H1 (cell line): ENCODE results near the gene CST11. TPM values are rescaled to one million over a fixed set of nuclear protein-coding genes. Genes with fewer than 3 reads are reported as not detected.
A peak's percentile ranks its signal among the peaks of the same experiment; 100 is the strongest.

ENCODE experiments used
- CTCF ChIA-PET: fragments of 300-600 bp; sonication (Branson Sonifier 250); formaldehyde crosslinking; loops from one replicate; lab custom pipeline; 2021; ENCODE audit not compliant: partially characterized antibody; lab: Charles Lee
- POLR2A ChIA-PET: fragments of 300-600 bp; sonication (Branson Sonifier 250); formaldehyde crosslinking; loops from one replicate; lab custom pipeline; 2021; ENCODE audit warnings: inconsistent platforms; ENCODE audit not compliant: partially characterized antibody; lab: Charles Lee
- DNase-seq, 2 experiments: peaks; one replicate each; pipeline versions ENCODE4 v3.0.0 to v3.0.0-alpha.2; 2010 to 2022; ENCODE audit warnings: low spot score in 2 of 2, low read depth in 1 of 2, mixed read lengths in 1 of 2
- FAIRE-seq: peaks from 2 replicates; lab custom pipeline; 2011; peaks lifted over from hg19 to GRCh38; lab: Jason Lieb, UNC
- H2AFZ ChIP-seq: 2 replicates; pipeline ENCODE4 v1.8.1; 2012; ENCODE audit warnings: low read length, inconsistent platforms
- H2AK5ac ChIP-seq: 2 replicates; pipeline ENCODE4 v1.6.1; 2013; ENCODE audit warnings: low read depth, low read length
- H2BK120ac ChIP-seq: replicated peaks from 2 replicates; pipeline ENCODE3; 2013; ENCODE audit warnings: low read depth, low read length, inconsistent platforms
- H2BK12ac ChIP-seq: 2 replicates; pipeline ENCODE4 v1.6.1; 2013; ENCODE audit warnings: low read depth, low read length
- H2BK15ac ChIP-seq: 2 replicates; pipeline ENCODE4 v1.6.1; 2013; ENCODE audit warnings: low read length
- H2BK20ac ChIP-seq: 2 replicates; pipeline ENCODE4 v1.6.1; 2013; ENCODE audit warnings: low read length
- H2BK5ac ChIP-seq: 2 replicates; pipeline ENCODE4 v1.6.1; 2013; ENCODE audit warnings: low read depth, low read length
- H3K14ac ChIP-seq: 2 replicates; pipeline ENCODE4 v1.6.1; 2013; ENCODE audit warnings: inconsistent platforms; ENCODE audit not compliant: insufficient read length
- H3K18ac ChIP-seq: 2 replicates; pipeline ENCODE4 v1.6.1; 2013; ENCODE audit warnings: low read length; ENCODE audit errors: extremely low read depth
- H3K23ac ChIP-seq: 2 replicates; pipeline ENCODE4 v1.6.1; 2013; ENCODE audit warnings: inconsistent platforms; ENCODE audit not compliant: insufficient read length
- H3K23me2 ChIP-seq: 2 replicates; pipeline ENCODE4 v1.6.1; 2013; ENCODE audit warnings: low read depth, low read length
- H3K27ac ChIP-seq: 2 replicates; pipeline ENCODE4 v1.6.1; 2011; ENCODE audit warnings: low read depth, low read length, inconsistent platforms
- H3K27me3 ChIP-seq, 4 experiments: replicated peaks in 1 of 4; 1 replicate in 1 of 4; 2 replicates in 3 of 4; pipeline versions ENCODE4 v1.6.1 to v1.8.1; 2011 to 2013; ENCODE audit warnings: low read length in 3 of 4, mild to moderate bottlenecking in 3 of 4, inconsistent platforms in 2 of 4, mixed read lengths in 2 of 4, moderate library complexity in 1 of 4; ENCODE audit not compliant: control insufficient read depth in 3 of 4, insufficient read depth in 3 of 4; ENCODE audit errors: extremely low read depth in 1 of 4
- H3K36me3 ChIP-seq, 4 experiments: 2 replicates each; pipeline versions ENCODE4 v1.6.1 to v1.8.1; 2011 to 2013; ENCODE audit warnings: mild to moderate bottlenecking in 4 of 4, low read length in 3 of 4, moderate library complexity in 2 of 4, control low read depth in 1 of 4, inconsistent platforms in 1 of 4; ENCODE audit not compliant: insufficient read depth in 4 of 4, control insufficient read depth in 2 of 4
- H3K4ac ChIP-seq: replicated peaks from 2 replicates; pipeline ENCODE3; 2013; ENCODE audit warnings: low read length, low read depth, mixed read lengths, inconsistent platforms; ENCODE audit not compliant: insufficient read length
- H3K4me1 ChIP-seq, 4 experiments: replicated peaks in 1 of 4; 1 replicate in 1 of 4; 2 replicates in 3 of 4; pipeline versions ENCODE4 v1.6.1 to v1.8.1; 2011 to 2013; ENCODE audit warnings: low read length in 3 of 4, inconsistent platforms in 2 of 4, mixed read lengths in 1 of 4; ENCODE audit not compliant: insufficient read depth in 4 of 4, control insufficient read depth in 3 of 4
- H3K4me2 ChIP-seq, 2 experiments: 2 replicates each; pipeline versions ENCODE4 v1.6.1 to v1.8.1; 2011 to 2013; ENCODE audit warnings: low read depth in 2 of 2, low read length in 2 of 2, control low read depth in 1 of 2, inconsistent platforms in 1 of 2, mild to moderate bottlenecking in 1 of 2; ENCODE audit not compliant: insufficient read depth in 1 of 2
- H3K4me3 ChIP-seq, 4 experiments: fragments of 200-600, 300-600 bp in 1 of 4; sonication (generic), shearing (Covaris generic), sonication (Bioruptor Twin) in 1 of 4; 2 replicates each; pipeline versions ENCODE4 v1.5.1 to v1.8.1; 2011 to 2016; ENCODE audit warnings: low read length in 4 of 4, low read depth in 3 of 4, control low read depth in 2 of 4, inconsistent platforms in 2 of 4, mild to moderate bottlenecking in 2 of 4, mixed read lengths in 1 of 4, moderate library complexity in 1 of 4; ENCODE audit not compliant: insufficient read depth in 2 of 4; ENCODE audit errors: extremely low read depth in 1 of 4
- H3K56ac ChIP-seq: replicated peaks from 2 replicates; pipeline ENCODE3; 2013; ENCODE audit warnings: low read depth, mild to moderate bottlenecking, mixed read lengths, low read length, inconsistent platforms; ENCODE audit not compliant: insufficient read length
- H3K79me1 ChIP-seq: 2 replicates; pipeline ENCODE4 v1.6.1; 2013; ENCODE audit warnings: low read depth, low read length, control low read depth
- H3K79me2 ChIP-seq, 2 experiments: 2 replicates each; pipeline versions ENCODE4 v1.6.1 to v1.8.1; 2012 to 2013; ENCODE audit warnings: low read length in 2 of 2, mild to moderate bottlenecking in 2 of 2, inconsistent platforms in 1 of 2; ENCODE audit not compliant: insufficient read depth in 2 of 2, control insufficient read depth in 1 of 2
- H3K9ac ChIP-seq, 4 experiments: replicated peaks in 1 of 4; 1 replicate in 1 of 4; 2 replicates in 3 of 4; pipeline versions ENCODE4 v1.6.1 to v1.8.1; 2011 to 2013; ENCODE audit warnings: low read depth in 3 of 4, low read length in 3 of 4, control low read depth in 2 of 4, mild to moderate bottlenecking in 2 of 4, moderate library complexity in 2 of 4, inconsistent platforms in 1 of 4; ENCODE audit errors: extremely low read depth in 1 of 4
- H3K9me3 ChIP-seq, 2 experiments: 2 replicates each; pipeline versions ENCODE4 v1.6.1 to v1.8.1; 2012 to 2013; ENCODE audit warnings: mild to moderate bottlenecking in 2 of 2, moderate library complexity in 2 of 2, control low read depth in 1 of 2, inconsistent platforms in 1 of 2, low read depth in 1 of 2, low read length in 1 of 2, mixed read lengths in 1 of 2; ENCODE audit not compliant: insufficient read depth in 2 of 2
- H4K20me1 ChIP-seq, 2 experiments: replicated peaks in 1 of 2; 2 replicates each; pipeline versions ENCODE3 to v1.8.1; 2011 to 2013; ENCODE audit warnings: inconsistent platforms in 2 of 2, low read length in 2 of 2, mild to moderate bottlenecking in 1 of 2; ENCODE audit not compliant: insufficient read depth in 2 of 2, control insufficient read depth in 1 of 2
- H4K5ac ChIP-seq: 2 replicates; pipeline ENCODE4 v1.6.1; 2013; ENCODE audit warnings: low read length, low read depth, mixed read lengths, inconsistent platforms; ENCODE audit not compliant: insufficient read length
- H4K8ac ChIP-seq: 2 replicates; pipeline ENCODE4 v1.8.0; 2013; ENCODE audit warnings: mild to moderate bottlenecking, moderate library complexity, low read length, inconsistent platforms; ENCODE audit not compliant: insufficient read depth; ENCODE audit errors: extremely low read depth
- H4K91ac ChIP-seq: replicated peaks from 2 replicates; pipeline ENCODE3; 2013; ENCODE audit warnings: low read length, mixed read lengths, inconsistent platforms; ENCODE audit not compliant: insufficient read length
- BACH1 ChIP-seq: IDR thresholded peaks from 2 replicates; pipeline ENCODE4 v1.6.1; 2012; ENCODE audit warnings: low read length, improper control_type of control experiment
- BRCA1 ChIP-seq: IDR thresholded peaks from 2 replicates; pipeline ENCODE4 v1.6.1; 2012; ENCODE audit warnings: low read depth, low read length, improper control_type of control experiment
- CEBPB ChIP-seq: IDR thresholded peaks from 2 replicates; pipeline ENCODE4 v1.6.1; 2012; ENCODE audit warnings: low read depth, low read length
- NANOG ChIP-seq: IDR thresholded peaks from 2 replicates; pipeline ENCODE4 v1.6.1; 2011; ENCODE audit warnings: low read length, low read depth, mild to moderate bottlenecking, inconsistent platforms; ENCODE audit not compliant: insufficient read depth, poor library complexity, severe bottlenecking
- NRF1 ChIP-seq: IDR thresholded peaks from 2 replicates; pipeline ENCODE4 v1.6.1; 2011; ENCODE audit warnings: mild to moderate bottlenecking, low read depth, low read length, improper control_type of control experiment
- PHF8 ChIP-seq: fragments of 200-600 bp; sonication (generic); conservative IDR thresholded peaks from 2 replicates; pipeline ENCODE4 v1.7.1; 2012; ENCODE audit warnings: low read depth, mild to moderate bottlenecking, inconsistent platforms, low read length, moderate library complexity
- SIRT6 ChIP-seq: IDR thresholded peaks from one replicate; pipeline ENCODE4 v1.7.1; 2012; ENCODE audit warnings: low read length, inconsistent platforms
- SP2 ChIP-seq: IDR thresholded peaks from 2 replicates; pipeline ENCODE4 v1.6.1; 2012; ENCODE audit warnings: mild to moderate bottlenecking, low read length, inconsistent platforms
- TAF7 ChIP-seq: optimal IDR thresholded peaks from 2 replicates; pipeline ENCODE3; 2011; ENCODE audit warnings: low read depth, mild to moderate bottlenecking, inconsistent platforms, low read length, moderate library complexity, borderline replicate concordance
- TBP ChIP-seq: IDR thresholded peaks from 2 replicates; pipeline ENCODE4 v1.6.1; 2011; ENCODE audit warnings: low read depth, low read length, improper control_type of control experiment
- ZNF274 ChIP-seq: IDR thresholded peaks from 2 replicates; pipeline ENCODE4 v1.7.0; 2012; ENCODE audit warnings: low read length, borderline replicate concordance; ENCODE audit errors: extremely low read depth
- WGBS, 2 experiments: shearing (Covaris generic) in 1 of 2; methylation state at CpG; one replicate each; pipeline versions ENCODE4 v1.1.6 to v1.1.7; 2013 to 2015; ENCODE audit warnings: low lambda C conversion rate in 2 of 2, mixed read lengths in 2 of 2, inconsistent platforms in 1 of 2, low coverage in 1 of 2, missing lambda C conversion rate in 1 of 2; ENCODE audit not compliant: insufficient replicate concordance in 2 of 2, insufficient coverage in 1 of 2, insufficient read length in 1 of 2; ENCODE audit errors: extremely low coverage in 1 of 2, missing lambda C conversion rate in 1 of 2; 5-methylcytosine and 5-hydroxymethylcytosine counted together
- polyA plus RNA-seq, 7 experiments: library from polyadenylated mRNA; depleted of rRNA in 3 of 7; stranded (reverse) in 5 of 7; unstranded in 2 of 7; fragments of >200 nt in 5 of 7; fragments of 200-250 nt in 2 of 7; gene quantifications; 1 replicate in 5 of 7; 2 replicates in 1 of 7; 4 replicates in 1 of 7; pipeline versions ENCODE4 v1.2.1 to v1.2.3, GENCODE V29; 2011 to 2013; ENCODE audit warnings: missing spikeins in 2 of 7, mixed read lengths in 2 of 7
- total RNA-seq: library from RNA; stranded (reverse); fragmentation: NEBNext Ultra II Directional; extraction: Animal tissue kit (Norgen Biotek cat#: 25700); gene quantifications from 2 replicates; pipeline ENCODE4 v1.2.1, GENCODE V29; 2021

CST11 gene
- total and polyA plus RNA-seq, 2 of the 8 experiments (the other 6 are each of a cell fraction or from before 2014, with no cell fraction given): 2.0 TPM; not detected in 1

DNA sequence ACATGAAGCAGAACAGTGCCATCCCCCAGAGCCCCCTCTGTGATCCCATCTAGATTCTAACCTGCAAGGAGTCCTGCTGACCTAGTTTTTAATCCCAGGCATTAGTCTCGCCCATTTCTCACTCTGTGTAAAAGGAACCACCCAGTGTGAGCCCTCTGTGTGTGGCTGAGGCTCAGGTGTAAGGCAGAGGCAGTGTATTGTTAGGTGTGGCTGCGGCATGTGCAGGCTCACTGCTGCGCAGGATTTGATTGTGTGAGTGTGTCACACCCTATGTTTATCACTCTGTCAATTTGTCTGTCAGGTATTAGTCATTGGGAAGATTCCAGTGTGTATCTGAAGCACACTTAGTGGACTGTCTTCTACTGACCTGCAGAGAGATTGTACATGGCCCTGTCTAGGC lies 24.5 kb upstream of the CST11 start:
- no peak overlapping the region for H3K9ac ChIP-seq
- H3K36me3 ChIP-seq: no peaks in the 10 kb centered on the region; a peak in 1 of 8 replicates
- peak overlapping the region; percentile 93; the same call in 1 of the 2 replicates for H2BK12ac ChIP-seq
- H3K23me2 ChIP-seq: peaks cover 7% of the 10 kb centered on the region
- H2AFZ ChIP-seq: no peak overlapping the region
- no peak overlapping the region for H3K18ac ChIP-seq
- no peak overlapping the region for H3K27ac ChIP-seq
- H3K79me2 ChIP-seq: no peaks in the 10 kb centered on the region
- H3K9me3 ChIP-seq: peaks cover 2 to 5% of the 10 kb centered on the region in 2 experiments; a peak in 2 of 4 replicates
- no peak overlapping the region for H4K5ac ChIP-seq
- no peak overlapping the region for H3K23ac ChIP-seq
- 91% methylated on average over 3 of the region's 3 CpGs; no CpG with 5 or more reads in 1 of the 2 experiments for WGBS, 2 experiments
- no peak overlapping the region for H3K4me2 ChIP-seq
- TF ChIP-seq BACH1 (no peak), NRF1 (no peak), PHF8 (no peak), NANOG (no peak), SP2 (no peak), CEBPB (no peak), TBP (no peak), TAF7 (no peak), ZNF274 (no peak), SIRT6 (no peak), BRCA1 (no peak)
- H3K56ac ChIP-seq: no peak overlapping the region
- DNase-seq (no peak), FAIRE-seq (no peak)
- peak overlapping the region; percentile 24 for H2BK15ac ChIP-seq
- no peak overlapping the region for H3K14ac ChIP-seq
- H2BK120ac ChIP-seq: no peak overlapping the region
- peaks cover 0 to 14% (median 7%) of the 10 kb centered on the region in 4 experiments; a peak in 4 of 7 replicates for H3K4me1 ChIP-seq
- no peak overlapping the region for H4K8ac ChIP-seq
- H2BK20ac ChIP-seq: 0 out of 2 replicates have a peak overlapping the region, but pooled peaks have one; percentile 52
- H2BK5ac ChIP-seq: no peak overlapping the region
- no peak overlapping the region for H4K91ac ChIP-seq
- ChIA-PET POLR2A (no interaction called here), CTCF (no interaction called here)
- no peak overlapping the region for H3K4ac ChIP-seq
- H3K79me1 ChIP-seq: no peaks in the 10 kb centered on the region
- H4K20me1 ChIP-seq: peaks cover 0 to 2% of the 10 kb centered on the region in 2 experiments
- H2AK5ac ChIP-seq: 0 out of 2 replicates have a peak overlapping the region, but pooled peaks have one; percentile 41
- no peak overlapping the region for H3K4me3 ChIP-seq
- peaks cover 0 to 8% (median 3%) of the 10 kb centered on the region in 4 experiments; a peak in 1 of 7 replicates for H3K27me3 ChIP-seq
